ENCODE results near the gene NKTR.

The NKTR gene

GRCh38 chr3:42649783-42650182 lies 49.3 kb downstream of the NKTR start:
- no peak for DNase-seq (ENCODE audit: low read depth in 2 of 2)

GRCh38 chr3:42651248-42652091 lies 51.0 kb downstream of the NKTR start:
- DNase-seq (ENCODE audit: low read depth in 2 of 2) = no peak

GRCh38 chr3:42652251-42652610 lies 51.7 kb downstream of the NKTR start:
- no peak for DNase-seq (ENCODE audit: low read depth in 2 of 2)

- no peak for DNase-seq (ENCODE audit: low read depth in 2 of 2)
Observed at GRCh38 chr3:42652611-42653302, 52.3 kb downstream of the NKTR start.

- no peak for DNase-seq (ENCODE audit: low read depth in 2 of 2)
Observed at GRCh38 chr3:42653303-42653559, 52.7 kb downstream of the NKTR start.

GRCh38 chr3:42653560-42654330 lies 53.3 kb downstream of the NKTR start, which contains the start of gene ZBTB47:
Gene ZBTB47, plus strand, starts transcription at chr3:42653697. Its CDS starts 4,659 bp downstream, at chr3:42658356.
- no peak for DNase-seq (ENCODE audit: low read depth in 2 of 2)

GRCh38 chr3:42654331-42655201 lies 54.1 kb downstream of the NKTR start:
- no peak for DNase-seq (ENCODE audit: low read depth in 2 of 2)

GRCh38 chr3:42655331-42655888 lies 54.9 kb downstream of the NKTR start:
- no peak for DNase-seq (ENCODE audit: low read depth in 2 of 2)

GRCh38 chr3:42655980-42656679 lies 55.6 kb downstream of the NKTR start:
- DNase-seq (ENCODE audit: low read depth in 2 of 2) = no peak

- no peak for DNase-seq (ENCODE audit: low read depth in 2 of 2)
Observed at GRCh38 chr3:42656680-42657610, 56.5 kb downstream of the NKTR start.

GRCh38 chr3:42657675-42658074 lies 57.2 kb downstream of the NKTR start:
- DNase-seq (ENCODE audit: low read depth in 2 of 2) = no peak

GRCh38 chr3:42658091-42658770 lies 57.7 kb downstream of the NKTR start:
- DNase-seq (ENCODE audit: low read depth in 2 of 2) = no peak

- no peak for DNase-seq (ENCODE audit: low read depth in 2 of 2)
Observed at GRCh38 chr3:42658771-42659390, 58.4 kb downstream of the NKTR start.

- DNase-seq (ENCODE audit: low read depth in 2 of 2) = no peak
Observed at GRCh38 chr3:42659451-42660130, 59.1 kb downstream of the NKTR start.

- DNase-seq (ENCODE audit: low read depth in 2 of 2) = no peak
Observed at GRCh38 chr3:42660131-42660715, 59.7 kb downstream of the NKTR start.

GRCh38 chr3:42660898-42661297 lies 60.4 kb downstream of the NKTR start:
- no peak for DNase-seq (ENCODE audit: low read depth in 2 of 2)

GRCh38 chr3:42661593-42662022 lies 61.1 kb downstream of the NKTR start:
- no peak for DNase-seq (ENCODE audit: low read depth in 2 of 2)
